GM21723 (cell line): Measurements from ENCODE around the gene OR2V2.

Experiments
- ATAC-seq: cut with Tn5 transposase; IDR thresholded peaks from one replicate; pipeline ENCODE4 v1.9.1; 2021; ENCODE audit warnings: mild to moderate bottlenecking, moderate library complexity; ENCODE audit not compliant: unreplicated experiment

Gene OR2V2

GRCh38 chr5:181205761-181206649, 58.6 kb downstream of the OR2V2 start:
- ATAC-seq = no peak

- peak; percentile 38 for ATAC-seq
Measured at GRCh38 chr5:181207214-181207959, 60.0 kb downstream of the OR2V2 start.

- ATAC-seq = no peak
Measured at GRCh38 chr5:181207960-181208253, 60.5 kb downstream of the OR2V2 start.
